Gastroesophageal sphincter (tissue), 4 donors: ENCODE measurements around the gene S100G. TPM values are rescaled to one million over a fixed set of nuclear protein-coding genes. Genes with fewer than 3 reads are reported as not detected.

ENCODE experiments used
- ATAC-seq: fragments of 150-250 bp; one replicate; pipeline ENCODE4 v1.9.1; 2016; ENCODE audit warnings: mild to moderate bottlenecking, moderate library complexity
- H3K27ac ChIP-seq, 4 donors: fragments of 200-600 bp; sonication (generic) in 3 of 4; 1 replicate in 3 of 4; 2 replicates in 1 of 4; pipeline ENCODE4 v1.5.1; 2016 to 2019
- H3K27me3 ChIP-seq: fragments of 200-600 bp; sonication (generic); one replicate; pipeline ENCODE4 v1.5.1; 2019
- H3K36me3 ChIP-seq, 2 donors: fragments of 200-600 bp; sonication (generic); one replicate each; pipeline ENCODE4 v1.5.1; 2019; ENCODE audit warnings: control low read depth in 1 of 2
- H3K4me1 ChIP-seq, 3 donors: fragments of 200-600 bp; sonication (generic); 1 replicate in 2 of 3; 2 replicates in 1 of 3; pipeline ENCODE4 v1.5.1; 2016 to 2019; ENCODE audit warnings: control low read depth in 2 of 3
- H3K4me3 ChIP-seq, 2 donors: fragments of 200-600 bp; sonication (generic); one replicate each; pipeline ENCODE4 v1.5.1; 2019; ENCODE audit warnings: mild to moderate bottlenecking in 1 of 2, moderate library complexity in 1 of 2
- H3K9me3 ChIP-seq, 3 donors: fragments of 200-600 bp; sonication (generic); one replicate each; pipeline ENCODE4 v1.5.1; 2017 to 2019; ENCODE audit warnings: control low read depth in 2 of 3
- CTCF ChIP-seq, 4 experiments: fragments of 200-600 bp in 2 of 4; fragments of 450-650 bp in 2 of 4; sonication (generic) in 1 of 4; IDR thresholded peaks; one replicate each; pipeline ENCODE4 v1.5.1; 2017 to 2019; ENCODE audit warnings: antibody characterized with exemption in 4 of 4, mild to moderate bottlenecking in 2 of 4, moderate library complexity in 2 of 4
- EP300 ChIP-seq: sonication (generic); formaldehyde crosslinking; IDR thresholded peaks from one replicate; pipeline ENCODE4 v1.6.1; 2017; ENCODE audit warnings: antibody characterized with exemption, mild to moderate bottlenecking
- POLR2A ChIP-seq, 2 donors: fragments of 450-650 bp; IDR thresholded peaks; one replicate each; pipeline ENCODE4 v1.6.1; 2017; ENCODE audit warnings: antibody characterized with exemption in 2 of 2, mild to moderate bottlenecking in 2 of 2, moderate library complexity in 1 of 2
- POLR2AphosphoS5 ChIP-seq: sonication (generic); formaldehyde crosslinking; IDR thresholded peaks from one replicate; pipeline ENCODE4 v1.6.1; 2017; ENCODE audit warnings: antibody characterized with exemption
- WGBS, 2 donors: methylation state at CpG; one replicate each; pipeline ENCODE4 v1.1.5; 2018; ENCODE audit warnings: low coverage in 1 of 2; 5-methylcytosine and 5-hydroxymethylcytosine counted together
- total RNA-seq, 4 donors: library from RNA; depleted of rRNA; stranded (reverse); fragments of >200 nt; gene quantifications; one replicate each; pipeline ENCODE4 v1.1.0, GENCODE V29; 2016

Gene S100G
- total RNA-seq, 4 donors from 2014 or later = not detected

GRCh38 chrX:16664626-16665025 is 14.7 kb downstream of the S100G start:
- TF ChIP-seq CTCF (IDR thresholded peaks at IDR 0.05) (no peak), EP300 (no peak), POLR2AphosphoS5 (no peak), POLR2A (IDR thresholded peaks at IDR 0.05) (no peak)
- no peaks in the 10 kb centered on the region for H3K9me3 ChIP-seq
- ATAC-seq = no peak
- no peaks in the 10 kb centered on the region for H3K4me1 ChIP-seq
- no peak overlapping the region for H3K4me3 ChIP-seq
- WGBS, 2 donors = 60 to 100% methylated on average over 1 to 2 of the region's 2 CpGs
- no peaks in the 10 kb centered on the region for H3K27me3 ChIP-seq
- no peak overlapping the region for H3K27ac ChIP-seq
- H3K36me3 ChIP-seq = peaks cover 0 to 27% of the 10 kb centered on the region in 2 donors

DNA sequence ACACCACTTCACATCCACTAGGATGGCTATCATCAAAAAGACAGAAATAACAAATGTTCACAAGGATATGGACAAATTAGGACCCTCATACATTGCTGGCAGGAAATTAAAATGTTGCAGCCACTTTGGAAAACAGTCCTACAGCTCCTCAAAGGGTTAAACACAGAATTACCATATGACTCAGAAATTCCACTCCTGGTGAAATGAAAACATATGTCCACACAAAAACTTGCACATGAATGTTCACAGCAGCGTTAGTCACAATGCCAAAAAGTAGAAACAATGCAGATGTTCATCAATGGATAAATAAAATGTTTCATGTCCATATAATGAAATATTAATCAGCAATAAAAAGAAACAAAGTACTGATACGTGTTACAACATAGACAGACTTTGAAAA is 15.1 kb downstream of the S100G start:
- peaks cover 0 to 29% of the 10 kb centered on the region in 2 donors for H3K36me3 ChIP-seq
- TF ChIP-seq POLR2A (IDR thresholded peaks at IDR 0.05) (no peak), EP300 (no peak), CTCF (IDR thresholded peaks at IDR 0.05) (no peak), POLR2AphosphoS5 (no peak)

GRCh38 chrX:16666541-16666940 is 16.6 kb downstream of the S100G start:
- Histone ChIP-seq H3K27me3 (no peaks in the 10 kb centered on the region), H3K27ac (no peak overlapping the region), H3K4me3 (no peak overlapping the region), H3K36me3 (peaks cover 0 to 32% of the 10 kb centered on the region in 2 donors), H3K9me3 (no peaks in the 10 kb centered on the region), H3K4me1 (no peaks in the 10 kb centered on the region)
- no peak for TF ChIP-seq EP300
- TF ChIP-seq POLR2AphosphoS5 = no peak
- TF ChIP-seq CTCF (IDR thresholded peaks at IDR 0.05) = no peak
- TF ChIP-seq POLR2A (IDR thresholded peaks at IDR 0.05) = no peak
- ATAC-seq = no peak
- WGBS, 2 donors = 64 to 80% methylated on average over 2 to 3 of the region's 4 CpGs

More for the DNA sequence above, 15.1 kb downstream of the S100G start:
- Histone ChIP-seq H3K4me1 (no peaks in the 10 kb centered on the region), H3K27ac (no peak overlapping the region), H3K9me3 (no peaks in the 10 kb centered on the region), H3K4me3 (no peak overlapping the region), H3K27me3 (no peaks in the 10 kb centered on the region)
- 33 to 42% methylated on average over 1 to 2 of the region's 2 CpGs for WGBS, 2 donors
- ATAC-seq = no peak

DNA sequence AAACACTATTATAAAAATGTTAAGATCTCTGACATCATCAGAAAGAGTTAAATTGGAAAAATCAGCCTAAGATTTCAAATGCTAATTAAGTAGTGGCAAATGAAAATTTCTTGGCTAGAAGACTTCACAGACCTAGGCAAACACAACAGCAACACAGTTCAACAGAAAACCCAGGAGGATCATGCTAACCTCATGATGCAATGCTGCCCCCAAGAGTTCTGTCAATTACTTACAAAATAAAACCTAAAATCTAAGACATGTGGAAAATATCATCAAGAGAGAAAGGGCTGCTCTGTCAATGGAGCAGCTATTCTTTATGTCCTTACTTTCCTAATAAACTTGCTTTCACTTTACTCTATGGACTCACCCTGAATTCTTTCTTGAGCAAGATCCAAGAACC is 21.0 kb downstream of the S100G start:
- ATAC-seq = no peak
- TF ChIP-seq POLR2A (IDR thresholded peaks at IDR 0.05) (no peak), CTCF (IDR thresholded peaks at IDR 0.05) (peak in 2 of 4 experiments; percentile 30 to 38)
- H3K27me3 ChIP-seq = no peaks in the 10 kb centered on the region
- no peaks in the 10 kb centered on the region for H3K4me1 ChIP-seq
- H3K36me3 ChIP-seq = peaks cover 0 to 36% of the 10 kb centered on the region in 2 donors
- H3K4me3 ChIP-seq = no peak overlapping the region
- no peaks in the 10 kb centered on the region for H3K9me3 ChIP-seq
- H3K27ac ChIP-seq = no peak overlapping the region

DNA sequence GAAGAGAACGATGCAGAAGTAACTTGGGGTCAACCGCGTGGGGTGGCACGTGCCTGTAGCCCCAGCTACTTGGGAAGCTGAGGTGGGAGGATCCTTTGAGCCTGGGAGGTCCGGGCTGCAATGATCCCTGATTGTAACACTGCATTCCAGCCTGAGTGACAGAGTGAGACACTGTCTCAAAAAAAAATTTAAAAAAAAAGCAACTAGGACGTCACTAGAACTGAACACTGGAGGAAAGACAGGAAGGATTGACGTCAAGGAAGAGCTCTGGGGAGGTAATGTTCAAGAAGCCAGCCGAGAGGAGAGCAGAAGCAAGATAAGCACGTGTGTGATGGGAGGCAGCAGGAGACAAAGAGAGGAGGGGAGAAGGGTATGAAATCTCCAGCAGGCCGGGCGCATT is 28.7 kb downstream of the S100G start:
- WGBS, 2 donors = 48 to 67% methylated on average over 5 to 6 of the region's 11 CpGs
- Histone ChIP-seq H3K27me3 (no peaks in the 10 kb centered on the region), H3K27ac (no peak overlapping the region), H3K36me3 (peaks cover 0 to 76% of the 10 kb centered on the region in 2 donors), H3K4me3 (no peak overlapping the region), H3K4me1 (no peaks in the 10 kb centered on the region), H3K9me3 (no peaks in the 10 kb centered on the region)
- TF ChIP-seq CTCF (IDR thresholded peaks at IDR 0.05) = no peak
- TF ChIP-seq EP300 = no peak
- TF ChIP-seq POLR2A (IDR thresholded peaks at IDR 0.05) = no peak
- no peak for TF ChIP-seq POLR2AphosphoS5
- ATAC-seq = no peak
